Activated CD8-positive, alpha-beta memory T cell treated with anti-CD3 and anti-CD28 coated beads for 48 hours (primary cell): ENCODE results near the gene RPTOR.
"Not testable (repeated sequence)": the region's sequence is repeated elsewhere in the genome, so short reads cannot be mapped to it uniquely, and the experiment has no call there.

ENCODE experiments used
- DNase-seq, 3 experiments: peaks; one replicate each; pipeline ENCODE4 v3.0.0-alpha.2; 2020; ENCODE audit warnings: low read depth in 2 of 3, low spot score in 2 of 3

The RPTOR gene

DNA sequence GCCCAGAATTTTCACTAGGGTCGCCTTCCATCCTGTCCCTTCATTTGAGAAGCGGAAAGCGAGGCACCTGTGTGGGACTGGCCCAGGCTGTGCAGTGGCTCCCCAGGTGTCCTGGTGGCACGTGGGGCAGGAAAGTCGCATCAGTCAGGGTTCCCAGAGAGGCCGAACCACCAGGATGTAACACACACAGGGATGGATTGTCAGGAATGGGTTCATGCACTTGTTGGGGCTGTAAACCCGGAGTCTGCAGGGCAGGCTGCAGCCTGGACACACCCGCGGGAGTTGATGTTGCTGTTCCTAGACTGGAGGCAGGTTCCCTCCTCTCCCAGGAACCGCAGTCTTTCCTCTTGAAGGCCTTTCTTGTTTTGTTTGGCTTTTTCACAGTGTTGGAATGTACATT is 30.7 kb upstream of the RPTOR start:
- no peak for DNase-seq

DNA sequence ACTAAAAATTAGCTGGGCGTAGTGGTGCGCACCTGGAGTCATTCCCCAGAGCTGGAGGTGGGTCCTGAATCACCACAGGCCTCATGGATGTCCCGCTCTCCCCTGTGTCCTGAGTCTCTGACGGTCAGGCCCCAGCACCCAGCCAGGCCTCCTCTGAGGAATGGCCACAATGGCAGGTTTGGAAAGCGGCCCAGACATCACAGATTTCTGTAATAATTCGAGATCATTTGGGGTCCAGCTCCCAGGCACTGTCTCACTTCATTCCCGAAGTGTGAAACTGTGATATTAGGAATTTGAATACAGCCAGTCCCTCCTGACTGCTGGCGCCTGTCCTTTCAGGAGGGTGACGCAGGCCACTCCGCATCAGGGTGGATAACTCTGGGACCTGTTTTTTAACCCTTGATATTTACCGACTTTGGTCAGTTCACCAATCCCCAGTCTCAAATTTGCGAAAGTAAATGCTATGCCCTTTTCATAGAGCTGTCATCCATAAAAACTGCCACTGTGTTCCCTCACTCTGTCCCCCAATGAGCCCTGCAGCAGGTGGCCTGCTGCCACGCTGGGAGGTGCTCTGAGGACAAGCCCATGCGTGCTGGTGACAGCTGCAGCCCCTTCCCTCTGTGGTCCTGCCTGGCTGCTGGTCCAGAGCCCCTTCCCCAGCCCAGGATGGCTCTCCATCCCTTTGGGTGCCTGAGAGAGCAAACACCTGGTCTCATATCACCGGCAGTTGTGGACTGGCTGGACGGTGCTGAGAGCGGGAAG is 28.3 kb upstream of the RPTOR start:
- no peak for DNase-seq

DNA sequence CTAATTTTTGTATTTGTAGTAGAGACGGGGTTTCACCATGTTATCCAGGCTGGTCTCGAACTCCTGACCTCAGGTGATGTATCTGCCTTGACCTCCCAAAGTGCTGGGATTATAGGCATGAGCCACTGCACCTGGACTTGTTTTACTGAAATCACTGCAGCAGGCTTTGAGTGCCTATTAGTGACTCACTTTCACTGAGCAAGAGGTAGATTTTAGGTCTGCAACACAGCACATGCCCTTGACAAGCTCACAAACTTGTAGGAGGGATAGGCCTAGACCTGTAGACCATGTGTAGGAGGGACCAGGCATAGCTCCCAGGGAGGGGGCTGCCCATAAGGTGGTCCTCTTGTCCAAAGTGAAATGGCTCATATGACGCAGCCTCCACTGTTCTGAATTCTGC is 27.0 kb upstream of the RPTOR start:
- no peak for DNase-seq

DNA sequence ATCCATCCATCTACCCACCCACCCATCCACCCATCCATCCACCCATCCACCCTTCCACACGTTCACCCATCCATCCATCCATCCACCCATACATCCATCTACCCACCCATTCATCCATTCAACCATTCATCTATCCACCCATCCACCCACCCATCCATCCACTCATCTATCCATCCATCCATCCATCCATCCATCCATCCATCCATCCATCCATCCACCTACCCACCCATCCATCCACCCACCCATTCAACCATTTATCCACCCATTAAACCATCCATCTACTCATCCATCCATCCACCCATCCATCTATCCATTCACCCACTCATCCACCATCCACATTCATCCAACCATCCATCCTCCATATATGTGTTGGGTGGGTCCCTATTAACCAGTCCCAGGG is 26.2 kb upstream of the RPTOR start:
- DNase-seq = no peak

DNA sequence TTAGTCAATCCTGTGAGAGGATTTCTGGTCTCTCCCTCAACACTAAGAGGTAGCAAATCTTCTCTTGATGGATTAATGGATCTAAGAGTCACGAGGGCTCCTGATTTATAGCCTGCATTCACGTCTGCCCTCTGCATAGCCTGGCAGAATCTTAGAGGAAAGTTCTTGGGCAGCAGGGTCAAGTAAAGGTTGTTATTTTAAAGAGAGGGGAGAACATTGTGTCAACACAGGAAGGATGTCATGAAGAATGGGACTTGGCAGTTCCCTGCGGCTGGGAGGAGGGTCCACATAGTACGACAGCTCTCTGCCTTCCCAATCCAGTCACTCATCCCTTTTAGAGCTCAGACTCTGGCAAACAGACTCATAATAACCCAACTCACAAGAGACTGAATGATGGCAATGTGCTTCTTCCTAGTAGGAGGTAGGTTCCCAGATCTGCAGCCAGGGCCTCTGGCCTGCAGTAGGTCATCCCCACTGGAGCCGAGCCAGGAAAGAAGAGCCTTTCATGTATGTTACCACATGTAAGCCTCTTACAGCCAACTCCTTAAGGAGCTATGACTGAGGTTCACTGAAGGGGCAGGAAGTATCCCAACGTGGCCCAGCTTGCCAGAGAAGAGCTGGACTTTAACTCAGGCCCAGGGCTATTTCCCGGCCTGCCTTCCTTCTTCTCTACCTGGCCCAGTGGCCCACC is 25.4 kb upstream of the RPTOR start:
- DNase-seq = no peak

DNA sequence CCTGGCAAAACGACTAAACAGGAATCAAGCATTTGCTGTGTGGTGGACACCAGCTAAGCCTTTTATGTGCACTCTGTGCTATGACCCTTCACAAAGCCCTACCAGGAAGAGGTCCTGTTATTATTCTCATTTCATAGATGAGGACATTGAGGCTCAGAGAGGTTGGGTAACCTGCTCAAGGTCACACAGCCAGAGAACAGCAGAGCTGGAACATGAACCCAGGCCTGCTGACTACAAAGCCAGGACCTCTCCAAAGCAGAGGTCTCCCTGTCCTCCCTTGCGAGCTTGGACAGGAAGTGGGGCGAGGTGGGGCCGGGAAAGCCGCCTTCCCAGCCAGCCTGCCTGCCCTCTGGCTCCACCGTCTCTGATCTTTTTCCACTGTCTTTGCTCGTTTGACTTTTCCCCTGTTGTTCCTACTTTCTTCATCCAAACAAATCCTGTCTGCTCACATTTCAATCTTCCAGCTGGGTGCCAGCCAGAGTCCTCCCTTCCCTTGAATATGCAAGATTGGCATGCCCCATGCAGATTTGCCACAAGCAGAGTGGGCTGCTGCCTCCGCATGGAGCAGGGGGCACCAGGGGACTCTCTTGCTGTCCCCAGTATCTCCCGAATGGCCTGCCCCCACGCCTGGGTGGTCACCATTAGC is 23.7 kb upstream of the RPTOR start:
- DNase-seq = no peak

DNA sequence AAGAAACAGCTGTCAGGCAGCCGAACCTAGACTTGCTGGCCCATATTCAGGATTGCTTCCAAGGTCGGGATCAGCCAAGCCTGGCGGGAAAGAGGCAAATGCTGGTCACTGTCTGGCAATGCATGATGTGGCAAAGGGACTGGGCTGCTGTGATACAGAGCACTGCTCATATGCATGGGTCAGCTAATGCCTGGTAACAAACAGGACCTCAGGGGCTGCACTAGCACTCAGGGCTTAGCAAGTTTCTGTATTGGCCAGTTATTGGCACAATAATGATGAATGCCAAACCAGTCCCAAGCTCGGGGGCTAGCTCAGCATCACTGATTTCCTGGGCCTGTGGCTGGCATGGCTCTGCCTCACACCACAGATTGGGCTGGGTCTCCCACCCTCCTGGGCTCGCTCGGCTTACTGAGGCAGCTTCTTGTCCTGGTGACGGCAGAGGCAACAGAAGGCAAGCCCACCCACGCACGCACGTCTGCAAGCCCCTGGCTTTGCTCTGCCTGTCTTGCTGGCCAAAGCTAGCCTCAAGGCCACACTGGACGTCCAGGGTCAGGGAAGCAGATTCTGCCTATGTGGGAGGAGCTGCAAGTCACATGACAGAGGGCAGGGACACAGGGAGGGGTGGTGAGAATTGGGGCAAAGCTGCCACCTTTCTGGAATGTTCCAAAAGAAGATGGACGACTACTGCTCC is 21.4 kb upstream of the RPTOR start:
- DNase-seq = no peak

DNA sequence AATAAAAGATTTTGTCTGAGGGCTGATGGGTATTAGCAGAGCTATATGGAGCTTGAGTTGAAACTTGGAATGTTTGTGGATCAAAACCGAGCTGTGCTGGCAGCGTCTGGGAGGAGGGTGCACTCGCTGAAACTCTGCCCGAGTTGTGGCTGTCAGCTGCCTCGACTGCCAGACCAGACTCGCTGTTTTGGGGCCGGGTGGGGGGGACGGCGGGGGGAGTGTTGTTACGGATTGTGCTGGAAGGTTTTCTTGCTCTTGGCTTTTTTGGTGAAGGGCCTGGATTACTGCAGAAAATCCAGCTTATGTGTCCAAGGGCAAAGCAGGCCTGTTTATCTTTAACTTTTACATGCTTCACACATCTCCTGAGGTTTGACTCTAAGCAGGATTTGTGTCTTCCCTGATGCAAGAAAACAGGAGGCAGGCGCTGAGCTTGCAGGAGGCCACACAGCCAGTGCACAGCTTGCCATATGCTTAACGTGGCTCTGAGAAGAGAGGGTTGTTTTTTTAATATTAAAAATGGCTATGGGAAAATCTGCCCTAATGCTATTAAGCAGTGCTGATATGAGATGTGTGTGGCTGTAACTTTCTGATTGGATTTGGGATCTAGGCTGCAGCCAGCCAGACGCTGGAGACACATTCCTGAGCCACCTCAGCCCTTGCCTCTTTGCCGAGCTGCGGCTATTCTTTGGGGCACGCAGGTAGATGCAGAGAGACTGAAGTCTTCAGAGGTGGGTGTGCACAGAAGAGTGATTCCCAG is 20.5 kb upstream of the RPTOR start:
- DNase-seq = no peak

DNA sequence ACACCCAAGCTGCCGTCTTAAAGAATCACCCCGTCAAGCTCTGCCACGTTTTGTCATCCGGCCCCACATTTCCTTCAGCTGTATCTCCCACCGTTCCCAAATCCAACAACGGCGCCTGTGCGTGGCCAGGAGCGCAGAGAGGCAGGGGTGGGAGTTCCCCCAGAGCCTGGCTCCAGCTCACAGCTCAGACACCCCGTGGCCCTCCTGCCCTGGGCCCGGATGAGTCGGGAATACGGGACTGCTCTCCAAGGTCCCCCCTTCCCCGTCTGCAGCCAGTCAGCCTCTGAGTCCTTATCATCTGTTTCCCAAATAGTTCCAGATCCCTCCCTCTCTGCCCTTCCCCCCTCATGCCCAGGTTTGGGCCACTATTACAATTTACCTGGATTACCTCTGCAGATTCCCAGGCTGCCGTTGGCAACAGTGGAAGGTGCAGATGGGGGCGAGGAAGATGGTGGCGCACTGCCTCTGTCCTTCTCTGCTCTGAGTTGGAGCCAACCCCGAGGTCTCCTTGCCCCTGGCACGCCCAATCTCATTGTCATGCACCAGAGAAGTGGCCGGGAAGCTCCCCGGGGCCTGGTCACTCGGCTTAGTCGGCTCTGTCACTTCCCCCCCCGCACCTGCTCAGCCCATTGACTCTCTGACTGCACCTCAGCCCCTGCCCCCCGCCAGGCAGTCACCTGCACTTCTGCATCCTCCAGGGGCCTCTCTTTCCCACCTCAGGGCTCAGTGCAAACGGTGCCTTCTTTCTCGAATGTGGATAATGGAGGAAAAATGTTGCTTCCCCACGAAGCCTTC is 18.3 kb upstream of the RPTOR start:
- DNase-seq = no peak

DNA sequence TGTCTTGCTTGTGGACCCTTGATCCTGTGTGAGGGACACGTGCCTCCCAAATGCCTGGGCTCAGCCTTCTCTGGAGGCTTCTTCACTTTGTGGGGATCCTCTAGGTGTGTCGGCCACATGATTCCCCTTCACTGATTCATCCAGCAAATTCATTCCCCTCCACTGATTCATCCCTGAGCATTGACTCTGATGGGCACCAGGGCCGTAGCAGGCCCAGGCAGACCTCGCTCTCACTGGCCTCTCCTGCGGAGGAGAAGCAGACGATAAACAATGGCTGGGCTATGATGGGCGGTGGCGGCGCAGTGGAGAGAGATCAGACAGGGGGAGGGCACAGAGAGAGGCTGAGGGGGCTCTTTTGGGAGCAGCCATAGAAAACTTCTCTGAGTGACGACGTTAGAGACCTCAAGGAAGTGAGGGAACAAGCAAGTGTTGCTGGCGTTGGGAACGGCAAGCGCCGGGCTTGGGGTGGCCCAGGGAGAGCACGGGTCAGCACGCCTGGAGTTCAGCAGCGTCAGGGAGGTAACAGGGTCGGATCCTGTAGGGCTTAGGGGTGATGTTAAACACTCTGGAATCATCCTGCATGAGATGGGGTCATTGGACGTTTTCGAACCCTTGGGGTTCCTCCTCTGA is 17.5 kb upstream of the RPTOR start:
- DNase-seq = no peak

DNA sequence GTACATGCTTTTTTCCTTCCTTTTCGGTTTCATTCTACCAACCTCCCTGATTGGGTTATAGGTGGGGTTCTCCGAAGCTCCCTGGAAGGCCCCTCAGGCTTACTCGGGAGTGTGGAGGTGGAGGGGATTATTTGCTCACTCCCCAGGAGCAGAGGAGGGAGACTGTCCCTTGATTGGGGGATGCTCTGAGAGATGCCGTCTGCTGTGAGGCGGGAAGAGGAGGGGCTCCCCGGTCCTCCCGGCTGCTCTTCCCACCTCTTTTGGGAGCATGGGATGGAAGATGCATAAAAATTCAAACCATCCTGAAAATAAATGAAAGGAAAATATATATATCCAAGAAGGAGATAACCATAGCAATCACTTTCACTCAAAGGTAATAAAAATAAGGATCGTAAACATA is 16.1 kb upstream of the RPTOR start:
- no peak for DNase-seq

DNA sequence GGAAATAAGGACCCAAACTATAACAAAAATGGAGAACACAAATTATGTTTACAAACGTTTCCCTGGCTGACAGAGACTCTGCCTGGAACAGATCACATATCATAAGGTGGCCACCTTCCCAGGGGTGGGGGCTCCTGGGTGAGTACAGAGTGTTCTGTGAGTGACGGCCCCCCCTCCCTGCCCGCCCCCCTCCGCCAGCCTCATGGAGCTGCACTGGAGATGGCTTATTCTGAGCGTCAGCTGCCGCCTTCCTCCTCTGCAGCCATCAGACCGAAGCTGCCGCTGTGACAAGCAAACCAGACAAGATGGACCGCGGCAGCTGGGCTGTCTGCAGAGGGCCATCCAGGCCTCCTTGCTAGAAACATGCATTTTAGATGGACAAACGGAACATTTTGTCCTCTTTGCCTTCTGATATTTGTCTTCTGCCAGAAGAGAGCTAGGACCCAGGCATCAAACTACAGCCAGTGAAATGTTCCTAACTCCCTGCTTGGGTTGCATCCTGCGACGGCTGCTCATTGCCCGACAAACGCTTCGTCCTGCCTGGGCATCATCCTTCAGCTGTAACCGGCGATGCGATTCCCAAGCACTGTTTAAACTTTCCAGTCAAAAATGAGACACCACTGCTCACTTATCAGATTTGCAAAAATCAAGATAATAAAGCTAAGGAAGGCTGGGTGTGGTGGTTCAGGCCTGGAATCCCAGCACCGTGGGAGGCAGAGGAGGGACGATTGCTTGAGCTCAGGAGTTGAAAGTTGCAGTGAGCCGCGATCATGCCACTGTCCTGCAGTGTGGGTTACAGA is 15.3 kb upstream of the RPTOR start:
- no peak for DNase-seq

DNA sequence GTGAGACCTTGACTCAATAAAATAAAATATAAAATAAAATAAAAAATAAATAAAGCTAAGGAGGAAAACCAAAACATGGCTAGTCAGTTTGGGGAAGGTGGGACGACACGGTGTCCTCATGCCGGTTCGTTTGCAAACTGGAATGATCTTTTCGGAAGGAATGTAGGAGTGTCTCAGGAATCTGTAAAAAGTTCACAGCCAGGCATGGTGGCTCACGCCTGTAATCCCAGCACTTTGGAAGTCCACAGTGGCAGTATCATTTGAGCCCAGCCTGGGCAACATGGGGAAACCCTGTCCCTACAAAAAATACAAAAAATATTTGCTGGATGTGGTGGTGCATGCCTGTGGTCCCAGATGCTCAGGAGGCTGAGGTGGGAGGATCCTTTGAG is 14.7 kb upstream of the RPTOR start:
- DNase-seq = no peak

DNA sequence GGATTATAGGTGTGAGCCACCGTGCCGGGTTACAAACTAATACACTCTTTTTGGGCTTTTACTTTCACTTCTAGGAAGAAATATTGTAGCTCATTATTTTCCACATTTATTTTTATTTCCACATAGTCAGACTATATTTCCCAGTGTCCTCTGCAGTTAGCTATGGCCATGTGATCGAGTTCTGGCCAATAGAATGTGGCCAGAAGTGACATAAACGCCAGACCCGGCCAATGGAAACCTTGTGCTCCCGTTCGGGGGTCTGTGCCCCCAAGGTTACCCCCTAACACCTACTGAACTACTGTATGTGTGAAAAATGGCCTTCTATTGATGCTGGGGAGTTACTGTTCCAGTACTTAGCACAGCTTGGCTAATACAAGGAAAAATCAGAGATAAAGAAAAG is 13.2 kb upstream of the RPTOR start:
- DNase-seq = no peak

DNA sequence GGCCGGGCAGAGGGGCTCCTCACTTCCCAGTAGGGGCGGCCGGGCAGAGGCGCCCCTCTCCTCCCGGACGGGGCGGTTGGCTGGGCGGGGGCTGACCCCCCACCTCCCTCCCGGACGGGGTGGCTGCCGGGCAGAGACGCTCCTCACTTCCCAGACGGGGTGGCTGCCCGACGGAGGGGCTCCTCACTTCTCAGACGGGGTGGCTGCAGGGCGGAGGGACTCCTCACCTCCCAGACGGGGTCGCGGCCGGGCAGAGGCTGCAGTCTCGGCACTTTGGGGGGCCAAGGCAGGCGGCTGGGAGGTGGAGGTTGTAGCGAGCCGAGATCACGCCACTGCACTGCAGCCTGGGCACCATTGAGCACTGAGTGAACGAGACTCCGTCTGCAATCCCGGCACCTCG is 7.3 kb upstream of the RPTOR start:
- DNase-seq = not testable (repeated sequence)

DNA sequence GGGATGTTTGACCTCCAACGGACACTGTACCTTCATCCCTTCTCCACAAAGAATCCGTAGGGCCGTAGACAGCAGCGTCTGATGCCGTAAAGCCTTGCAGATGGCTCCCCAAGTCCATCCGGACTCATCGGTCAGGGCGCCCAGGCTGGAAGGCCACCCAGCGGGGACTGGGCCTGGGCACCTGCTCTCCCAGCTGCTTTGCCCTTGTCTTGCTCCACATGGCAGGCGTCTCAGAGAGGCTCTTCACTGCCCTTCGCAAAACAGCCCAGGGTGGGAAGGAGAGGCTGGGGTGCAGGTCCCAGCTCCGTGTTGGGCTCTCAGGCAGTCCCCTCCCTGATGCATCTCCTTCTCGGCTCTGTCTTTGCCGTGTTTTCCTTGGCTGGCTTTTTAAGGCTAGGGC is 6.2 kb upstream of the RPTOR start:
- DNase-seq = no peak

DNA sequence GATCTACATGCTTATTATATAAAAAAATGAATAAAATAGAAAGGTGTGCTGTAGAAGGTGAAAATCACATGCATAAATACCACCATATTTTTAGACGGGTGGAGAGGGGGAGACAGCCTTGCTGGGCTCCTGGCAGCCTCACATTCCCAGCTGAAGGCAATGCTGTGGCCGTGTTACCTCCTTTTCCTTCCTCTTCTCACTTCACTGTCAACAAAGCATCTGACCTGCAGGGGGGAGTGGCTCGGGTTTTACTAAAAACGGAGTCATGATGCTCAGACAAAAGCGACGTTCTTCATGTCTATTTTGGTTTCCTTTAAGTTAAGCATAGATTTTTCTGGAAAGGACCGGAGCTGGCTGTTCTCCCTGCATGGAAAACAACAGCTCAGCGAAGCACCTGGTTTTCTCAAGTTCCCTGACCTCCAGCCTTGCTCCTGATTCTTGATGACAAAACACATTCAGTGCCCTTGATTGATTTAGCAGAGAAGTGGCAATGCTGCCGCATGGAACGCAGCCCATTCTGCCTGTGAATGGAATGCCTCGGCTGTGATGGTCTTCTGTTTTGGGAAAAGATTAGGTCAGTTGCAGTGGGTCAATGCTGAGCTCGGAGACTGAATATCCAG is 5.5 kb upstream of the RPTOR start:
- DNase-seq = no peak

DNA sequence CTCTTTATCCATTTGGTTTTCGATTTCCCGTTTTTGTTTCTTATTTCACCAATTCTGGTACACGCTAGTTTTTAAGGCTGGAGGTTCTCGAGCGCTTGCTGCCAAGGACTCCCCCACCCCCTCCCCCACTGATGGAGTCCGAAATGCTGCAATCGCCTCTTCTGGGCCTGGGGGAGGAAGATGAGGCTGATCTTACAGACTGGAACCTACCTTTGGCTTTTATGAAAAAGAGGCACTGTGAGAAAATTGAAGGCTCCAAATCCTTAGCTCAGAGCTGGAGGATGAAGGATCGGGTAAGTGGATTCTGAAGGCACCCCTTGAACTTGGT is 825 bp downstream of the RPTOR start:
- DNase-seq = no peak

DNA sequence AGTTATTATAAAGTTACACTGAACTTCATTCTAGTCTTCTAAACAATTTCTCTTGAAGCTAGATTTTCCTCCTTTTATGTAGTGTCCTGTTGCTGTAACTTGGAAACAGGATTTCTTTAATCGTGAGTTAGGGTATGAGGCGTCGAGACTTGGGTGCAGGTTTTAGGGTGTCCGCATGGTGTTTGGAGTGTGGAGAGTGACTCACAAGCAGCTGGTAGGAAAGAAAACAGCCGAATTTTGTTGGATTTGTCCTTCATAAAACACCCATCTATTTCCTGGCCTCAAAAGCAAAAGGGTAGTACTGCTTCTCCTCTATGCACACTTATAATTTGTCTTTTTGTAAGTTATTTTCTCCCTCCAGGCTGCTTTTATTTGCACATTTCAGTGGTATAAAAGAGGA is 1.6 kb downstream of the RPTOR start:
- no peak for DNase-seq
